HG03575 (cell line): Measurements from ENCODE around the gene SMARCD1.

Experiments used
- ATAC-seq: cut with Tn5 transposase; IDR thresholded peaks from one replicate; pipeline ENCODE4 v1.9.1; 2021; ENCODE audit not compliant: unreplicated experiment, insufficient number of reproducible peaks, low FRiP score; ENCODE audit errors: extremely low read depth

Gene SMARCD1

GRCh38 chr12:50055831-50056638 lies 29.1 kb upstream of the SMARCD1 start:
- no peak for ATAC-seq

DNA sequence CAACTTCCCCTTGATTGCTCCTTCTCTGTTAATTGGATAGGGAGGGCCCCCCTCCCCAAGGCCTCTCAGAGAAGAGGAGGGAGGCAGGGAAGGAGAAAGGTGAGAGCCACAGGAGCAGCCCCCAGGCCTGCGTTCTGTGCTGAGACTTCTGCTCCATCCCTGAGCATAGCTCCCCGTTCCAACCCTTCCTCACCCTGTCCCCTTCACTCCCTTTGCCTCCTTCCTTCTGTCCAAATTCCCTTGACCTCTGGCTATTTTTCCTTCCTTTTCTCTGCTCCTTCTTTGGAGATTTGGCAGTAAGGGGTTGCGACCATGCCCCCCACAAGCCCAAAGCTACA lies 28.5 kb upstream of the SMARCD1 start:
- ATAC-seq = no peak

DNA sequence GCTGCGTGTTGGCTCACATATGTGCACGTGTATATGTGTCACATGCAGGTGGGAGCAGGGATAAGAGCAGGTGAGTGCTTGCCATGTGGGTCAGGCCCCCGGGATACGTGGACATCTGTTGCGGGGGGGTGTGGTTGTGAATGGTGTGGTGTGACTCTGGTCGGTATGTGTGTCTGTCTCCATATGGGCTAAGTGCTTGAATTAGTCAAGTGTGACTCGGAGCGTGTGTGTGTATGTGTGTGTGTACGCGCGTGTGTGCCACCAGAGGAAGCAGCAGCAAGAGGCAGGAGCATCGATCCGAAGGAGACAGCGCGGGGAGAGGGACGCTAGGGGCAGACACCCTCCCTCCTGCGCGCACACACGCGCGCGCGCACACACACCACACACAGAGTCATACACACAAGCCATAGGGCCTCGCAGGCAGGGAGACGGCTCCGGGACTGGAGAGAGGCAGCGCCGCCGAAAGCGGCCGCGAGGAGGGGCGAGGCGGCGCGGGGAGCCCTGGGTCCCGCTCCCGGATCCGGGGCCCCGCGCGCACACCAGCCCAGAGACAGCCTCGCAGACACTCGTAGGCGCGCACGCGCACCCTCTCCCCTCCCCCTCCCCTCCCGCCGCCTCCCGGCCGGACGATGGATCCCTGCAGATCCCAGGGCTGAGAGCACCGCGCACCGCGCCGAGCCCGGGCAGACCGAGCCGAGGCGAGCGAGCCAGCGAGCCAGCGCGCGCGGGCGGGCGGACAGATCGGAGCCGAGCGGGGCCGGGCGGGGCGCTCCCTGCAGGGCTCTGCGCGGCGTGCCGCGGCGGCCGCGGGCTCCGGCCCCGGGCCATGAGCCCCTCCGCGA lies 27.9 kb upstream of the SMARCD1 start, which contains the start of gene ASIC1:
TSS of gene ASIC1 (plus strand) at position 597 of the 842 bp plus-strand sequence. CDS start 1,171 bp downstream, outside the sequence.
- ATAC-seq = no peak

- ATAC-seq = no peak
Measured at GRCh38 chr12:50057896-50058670, 27.1 kb upstream of the SMARCD1 start.

GRCh38 chr12:50058743-50059312 lies 26.3 kb upstream of the SMARCD1 start:
- no peak for ATAC-seq

DNA sequence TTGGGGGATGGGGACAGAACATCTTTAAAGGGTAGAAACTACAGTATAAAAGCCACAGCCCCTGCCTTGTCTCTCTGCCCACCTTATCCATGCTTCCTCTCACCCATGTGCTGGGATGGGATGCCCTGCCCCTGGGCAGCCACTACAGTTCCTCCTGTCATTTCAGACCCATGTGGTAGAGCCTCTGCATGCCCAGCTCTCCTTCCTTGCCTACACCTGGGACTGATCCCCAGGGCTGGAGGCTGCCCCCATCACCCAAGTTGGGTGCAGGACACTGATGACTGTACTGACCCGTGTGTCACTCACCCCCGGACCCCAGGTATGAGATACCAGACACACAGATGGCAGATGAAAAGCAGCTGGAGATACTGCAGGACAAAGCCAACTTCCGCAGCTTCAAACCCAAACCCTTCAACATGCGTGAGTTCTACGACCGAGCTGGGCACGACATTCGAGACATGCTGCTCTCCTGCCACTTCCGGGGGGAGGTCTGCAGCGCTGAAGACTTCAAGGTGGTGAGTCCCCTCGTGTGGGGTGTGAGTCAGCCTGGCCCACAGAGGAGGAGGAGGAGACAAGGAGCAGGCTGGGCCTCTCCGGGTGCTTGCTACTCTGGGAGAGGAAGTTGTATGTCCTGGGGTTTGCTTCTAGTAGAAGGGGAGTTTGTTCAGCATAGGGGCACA lies 25.6 kb upstream of the SMARCD1 start:
- ATAC-seq = no peak

DNA sequence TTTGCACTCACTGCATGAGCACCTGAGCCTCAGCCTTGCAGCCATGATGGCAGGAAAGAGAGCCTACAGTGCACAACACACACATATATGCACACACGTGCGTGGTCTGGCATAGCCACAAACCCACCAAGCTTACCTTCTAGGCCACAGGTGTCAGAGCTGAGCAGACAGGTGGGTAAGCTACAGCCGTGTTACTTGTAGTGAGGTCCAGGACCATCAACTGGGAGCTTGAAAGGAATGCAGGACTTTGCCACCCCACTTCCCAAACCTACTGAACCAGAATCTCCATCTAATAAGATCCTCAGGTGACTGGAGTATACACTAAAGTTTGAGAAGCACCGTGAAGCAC lies 25.0 kb upstream of the SMARCD1 start:
- ATAC-seq = no peak

DNA sequence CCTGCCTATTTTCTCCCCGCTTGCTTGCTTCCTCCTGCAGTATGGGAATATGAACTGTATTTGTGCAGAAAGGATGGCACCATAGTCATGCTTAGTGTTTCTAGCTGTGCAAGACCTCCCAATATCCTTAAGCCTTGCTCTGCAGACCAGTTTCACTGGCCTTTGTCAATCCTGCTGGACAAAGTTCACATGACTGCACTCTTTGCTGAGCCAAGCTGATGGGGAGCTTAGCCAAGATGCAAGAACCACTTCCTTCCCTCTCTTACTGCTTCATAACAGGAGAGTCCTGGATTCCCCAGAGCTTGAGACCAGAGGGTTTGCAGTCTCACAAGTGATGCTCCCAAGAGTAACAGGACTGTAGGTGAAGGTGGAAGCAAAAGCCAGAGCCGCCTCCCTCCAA lies 24.0 kb upstream of the SMARCD1 start:
- no peak for ATAC-seq

- ATAC-seq = no peak
Measured at GRCh38 chr12:50061946-50062686, 23.0 kb upstream of the SMARCD1 start.

DNA sequence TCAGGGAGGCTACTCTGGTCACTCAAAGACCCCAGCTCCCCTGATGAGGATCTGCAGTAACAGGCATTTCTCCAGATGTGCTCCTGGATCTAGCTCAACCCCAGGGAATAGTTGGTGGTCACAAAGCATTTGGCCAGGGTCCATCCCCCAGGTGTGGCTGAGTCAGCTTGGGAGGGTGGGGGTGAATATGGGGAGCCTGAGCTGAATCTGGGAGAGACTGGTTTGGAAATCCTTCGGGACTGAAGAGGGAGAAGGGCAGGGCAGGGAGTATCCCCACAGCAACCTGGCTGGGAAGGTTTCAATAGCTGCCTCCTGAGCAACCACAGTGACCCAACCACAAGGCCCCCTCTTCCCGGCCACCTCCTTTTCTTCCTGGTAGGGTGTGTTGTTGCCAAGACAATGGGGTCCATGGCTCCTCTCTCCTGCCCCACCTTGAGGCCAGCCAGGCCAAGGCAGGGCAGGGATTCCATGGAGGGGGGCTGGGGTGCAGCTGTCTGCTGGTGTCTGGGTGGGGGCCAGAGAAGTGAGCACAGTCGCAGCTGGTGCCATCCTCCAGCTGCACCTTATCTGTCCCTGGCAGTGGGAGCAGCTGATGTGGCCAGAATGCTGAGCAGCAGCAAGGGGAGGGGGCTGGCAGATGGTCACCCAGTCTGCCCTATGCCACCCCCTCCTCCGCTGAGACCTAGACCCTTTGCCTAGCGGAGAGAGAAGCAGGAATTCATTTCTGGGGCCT lies 22.2 kb upstream of the SMARCD1 start:
- ATAC-seq = no peak

DNA sequence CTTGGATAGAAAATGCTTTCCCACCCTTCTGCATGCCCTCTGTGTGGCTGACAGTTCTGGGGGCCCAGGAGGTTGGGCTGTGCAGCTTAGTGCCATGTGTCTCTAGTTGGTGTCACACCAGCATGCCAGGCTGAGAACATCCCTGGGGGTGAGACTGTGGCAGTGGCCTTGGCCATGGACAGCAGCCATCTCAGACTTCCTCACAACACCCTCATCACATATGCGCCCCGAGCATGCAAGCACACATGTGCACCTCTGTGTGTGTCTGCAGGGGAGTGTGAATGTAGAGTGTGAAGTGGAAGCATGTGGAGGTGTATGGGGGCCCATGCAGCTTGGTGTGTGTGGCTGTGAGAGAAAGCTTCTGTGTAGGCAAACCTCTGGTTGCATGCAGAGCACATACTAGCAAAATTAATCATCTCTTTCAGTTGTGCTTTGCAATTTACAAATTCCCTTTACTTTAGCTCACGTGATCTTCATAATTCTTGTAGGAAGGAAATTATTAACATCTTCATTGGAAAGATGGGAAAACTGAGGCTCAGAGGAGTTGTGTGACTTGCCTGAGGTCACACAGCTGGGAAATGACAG lies 19.3 kb upstream of the SMARCD1 start:
- no peak for ATAC-seq

DNA sequence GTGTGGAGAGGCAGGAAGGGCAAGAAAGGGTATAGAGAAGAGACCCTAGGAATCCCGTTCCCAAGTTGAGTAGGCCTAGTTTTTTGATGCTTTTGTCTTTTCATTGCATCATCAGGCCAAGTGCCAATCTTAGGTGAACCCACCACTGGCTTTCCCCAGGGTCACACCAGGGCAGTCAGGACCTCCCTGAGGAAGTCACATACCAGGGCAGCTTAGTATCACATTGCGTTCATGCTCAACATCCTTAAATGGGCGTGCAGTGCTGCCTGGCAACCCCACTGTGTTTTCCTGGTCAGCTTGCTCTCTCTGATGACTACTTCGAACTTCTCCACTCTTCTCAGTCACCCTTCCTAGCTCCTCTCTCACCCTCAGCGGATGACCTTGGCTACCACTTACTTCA lies 18.7 kb upstream of the SMARCD1 start:
- no peak for ATAC-seq

DNA sequence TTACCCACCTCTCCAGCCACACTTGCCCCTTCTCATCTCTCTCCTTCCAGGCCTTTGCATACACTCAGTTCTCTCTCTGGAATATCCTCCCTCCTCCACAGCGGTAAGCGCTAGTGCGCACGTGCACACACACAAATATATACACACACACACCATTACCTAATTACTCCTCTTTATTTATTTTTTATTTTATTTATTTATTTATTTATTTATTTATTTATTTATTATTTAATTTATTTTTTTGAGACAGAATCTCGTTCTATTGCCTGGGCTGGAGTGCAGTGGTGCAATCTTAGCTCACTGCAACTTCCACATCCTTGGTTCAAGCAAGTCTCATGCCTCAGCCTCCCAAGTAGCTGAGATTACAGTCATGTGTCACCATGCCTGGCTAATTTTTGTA lies 16.1 kb upstream of the SMARCD1 start:
- ATAC-seq = no peak

GRCh38 chr12:50069539-50069938 lies 15.6 kb upstream of the SMARCD1 start:
- ATAC-seq = no peak

DNA sequence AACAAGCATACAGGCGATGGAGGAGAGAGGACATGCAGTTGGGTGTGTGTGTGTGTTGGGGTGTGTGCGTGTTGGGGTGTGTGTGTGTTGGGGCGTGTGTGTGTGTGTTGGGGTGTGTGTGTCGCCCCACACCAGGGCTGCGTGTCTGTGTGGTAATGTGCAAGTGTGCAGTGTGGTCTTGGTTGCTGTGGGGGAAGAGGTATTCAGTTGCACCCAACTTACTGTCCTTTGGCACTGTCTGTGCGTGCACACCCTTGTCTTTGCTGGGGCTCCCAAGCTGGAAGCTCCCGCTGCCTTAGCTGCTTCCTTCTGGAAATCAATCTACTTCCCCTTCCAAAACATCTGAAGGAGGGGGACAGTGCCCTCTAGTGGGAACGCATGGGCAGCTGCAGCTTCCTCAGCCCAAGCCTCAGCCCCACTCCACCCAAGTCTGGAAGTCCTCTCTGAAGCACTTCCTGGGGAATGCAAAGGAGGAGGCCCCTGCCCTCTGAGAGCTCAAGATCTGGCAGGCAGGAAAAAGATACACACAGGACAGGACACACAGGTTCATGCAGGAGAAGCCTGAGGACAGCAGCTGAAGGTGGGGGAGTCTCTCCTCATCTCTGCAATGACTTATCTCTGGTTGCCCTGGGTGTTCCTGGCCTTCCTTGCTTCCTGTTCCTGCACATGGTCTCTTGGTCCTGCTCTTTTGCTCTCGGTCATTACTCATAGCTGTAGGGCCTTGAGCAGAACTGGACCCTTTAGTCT lies 14.7 kb upstream of the SMARCD1 start:
- no peak for ATAC-seq

- no peak for ATAC-seq
Measured at GRCh38 chr12:50072198-50072907, 12.8 kb upstream of the SMARCD1 start.
